ENCODE data around the gene ROBO1. TPM values are rescaled to one million over a fixed set of nuclear protein-coding genes. Genes with fewer than 3 reads are reported as not detected.

Gene ROBO1
- total RNA-seq, 1 experiment from 2014 or later = 32.2 TPM

DNA sequence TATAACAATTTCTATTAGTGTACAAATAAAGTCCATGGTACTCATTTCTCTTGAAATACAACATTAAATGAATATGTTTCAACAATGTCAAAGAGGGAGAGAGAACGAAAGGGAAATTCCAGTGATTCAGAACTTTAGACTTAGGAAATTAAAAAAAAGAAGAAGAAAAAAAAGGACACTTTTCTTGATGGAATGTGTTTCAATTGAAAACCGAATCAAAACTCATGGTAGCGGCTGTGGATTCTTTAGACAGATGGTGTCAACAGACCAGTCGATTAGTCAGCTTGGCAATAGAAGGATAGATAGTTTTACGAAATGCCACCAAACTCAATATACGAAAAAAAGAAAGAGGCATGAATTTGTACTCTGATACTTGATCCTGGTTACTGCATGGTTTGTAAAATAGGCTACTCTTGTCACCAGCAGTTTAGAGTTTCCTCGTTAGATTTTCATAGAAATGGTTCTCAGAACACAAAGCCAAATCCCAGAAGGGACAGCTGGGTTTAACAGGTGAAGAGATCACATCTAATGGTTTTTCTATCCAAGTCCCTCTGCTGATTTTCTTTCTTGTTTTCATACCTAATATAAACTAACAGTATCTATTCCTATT is 793.5 kb downstream of the ROBO1 start:
- intact Hi-C loops (cut with micrococcal nuclease) = loop anchor here (10.0 kb wide), 1 partner anchor 239 kb away; no protein-coding TSS in a partner anchor
- H3K27ac Mint-ChIP-seq (ENCODE audit: low read depth, unreplicated experiment) = no peak overlapping the region
- no peak for TF ChIP-seq CTCF (IDR thresholded peaks at IDR 0.05; ENCODE audit: unreplicated experiment)
- DNase-seq (ENCODE audit: unreplicated experiment) = no peak
- H3K27me3 Mint-ChIP-seq (ENCODE audit: insufficient read depth, unreplicated experiment) = no peaks in the 10 kb centered on the region
- BruUV-seq (replicated peaks) = no TSS peak
- H3K4me3 Mint-ChIP-seq (ENCODE audit: unreplicated experiment) = no peak overlapping the region
- ChIA-PET CTCF (interaction anchor here (0.7 to 1.2 kb wide), 3 partner anchors 100 to 314 kb away, joined by 3 to 6 read pairs (median 3); no protein-coding TSS in a partner anchor), POLR2A (interaction anchor here (0.7 to 1.6 kb wide), 3 partner anchors 19 to 308 kb away, joined by 3 to 6 read pairs (median 3); no protein-coding TSS in a partner anchor)
- peaks cover 5% of the 10 kb centered on the region for H3K4me1 Mint-ChIP-seq (ENCODE audit: insufficient read depth, unreplicated experiment)
- H3K36me3 Mint-ChIP-seq (ENCODE audit: insufficient read depth, unreplicated experiment) = no peaks in the 10 kb centered on the region
- H3K9me3 Mint-ChIP-seq (ENCODE audit: unreplicated experiment) = no peaks in the 10 kb centered on the region

DNA sequence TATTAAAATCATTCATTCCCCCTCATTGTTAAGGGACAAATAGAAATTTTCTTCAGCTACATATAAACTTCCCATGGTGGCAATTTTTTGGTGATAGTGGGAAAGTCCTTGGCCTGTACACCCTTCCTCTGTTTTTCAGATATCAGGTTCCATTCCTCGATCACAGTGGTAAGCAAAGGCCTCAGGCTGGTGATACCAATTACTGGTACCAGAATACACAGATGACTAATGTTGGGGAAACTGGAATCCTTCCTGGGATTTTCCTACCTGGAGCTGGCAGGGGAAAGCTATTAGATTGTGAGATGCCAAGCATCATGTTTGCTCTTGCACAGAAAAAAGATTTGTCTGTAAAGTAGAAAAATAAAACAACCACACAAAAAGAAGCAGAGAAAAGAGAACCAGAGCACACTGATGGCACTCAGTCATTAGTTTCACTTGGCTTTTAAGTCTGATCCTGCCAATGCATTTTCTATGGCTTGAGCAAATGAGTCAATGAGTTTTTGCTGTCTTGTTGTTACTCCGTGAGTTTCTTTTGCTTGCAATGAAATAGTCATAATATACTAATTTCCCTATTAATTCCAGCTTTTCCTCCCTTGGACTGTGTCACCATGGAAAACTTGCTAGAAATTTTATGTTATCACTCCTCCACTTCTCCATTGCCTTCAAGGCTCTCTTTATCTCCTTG is 795.0 kb downstream of the ROBO1 start:
- peak; percentile 50 for DNase-seq (ENCODE audit: unreplicated experiment)
- no peak overlapping the region for H3K27ac Mint-ChIP-seq (ENCODE audit: low read depth, unreplicated experiment)
- peaks cover 5% of the 10 kb centered on the region for H3K4me1 Mint-ChIP-seq (ENCODE audit: insufficient read depth, unreplicated experiment)
- TF ChIP-seq CTCF (IDR thresholded peaks at IDR 0.05; ENCODE audit: unreplicated experiment) = no peak
- ChIA-PET POLR2A (interaction anchor here (0.8 to 1.5 kb wide), 6 partner anchors 18 to 312 kb away, joined by 3 to 5 read pairs (median 4); no protein-coding TSS in a partner anchor), CTCF (interaction anchor here (0.6 to 1.9 kb wide), 7 partner anchors 13 to 310 kb away, joined by 3 to 6 read pairs (median 3); no protein-coding TSS in a partner anchor)
- intact Hi-C loops (cut with micrococcal nuclease) = loop anchor here (10.0 kb wide), 1 partner anchor 238 kb away; no protein-coding TSS in a partner anchor
- H3K36me3 Mint-ChIP-seq (ENCODE audit: insufficient read depth, unreplicated experiment) = no peaks in the 10 kb centered on the region
- no peaks in the 10 kb centered on the region for H3K27me3 Mint-ChIP-seq (ENCODE audit: insufficient read depth, unreplicated experiment)
- H3K4me3 Mint-ChIP-seq (ENCODE audit: unreplicated experiment) = no peak overlapping the region
- no peaks in the 10 kb centered on the region for H3K9me3 Mint-ChIP-seq (ENCODE audit: unreplicated experiment)
- no TSS peak for BruUV-seq (replicated peaks)

DNA sequence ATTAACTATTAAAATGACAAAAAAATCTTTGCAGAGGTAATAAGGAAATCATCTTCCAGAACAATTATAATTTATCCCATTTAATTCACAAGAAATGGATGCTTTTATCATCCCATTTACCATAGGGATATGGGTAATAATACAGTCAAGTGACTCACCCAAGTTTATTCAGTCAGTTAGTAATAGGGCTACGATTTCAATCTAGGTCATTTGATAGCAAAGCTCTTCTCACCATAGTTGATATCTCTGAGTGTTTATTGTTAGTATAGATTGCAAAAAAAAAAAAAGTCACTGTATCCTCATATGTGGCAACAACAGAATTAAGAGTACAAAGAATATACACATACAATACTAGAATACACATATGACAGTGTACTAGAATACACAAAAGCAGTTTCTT is 797.1 kb downstream of the ROBO1 start:
- DNase-seq (ENCODE audit: unreplicated experiment) = no peak
- ChIA-PET POLR2A (interaction anchor here (0.8 kb wide), 1 partner anchor 145 kb away, joined by 3 read pairs; no protein-coding TSS in a partner anchor), CTCF (interaction anchor here (0.7 kb wide), 1 partner anchor 547 kb away, joined by 3 read pairs; no protein-coding TSS in a partner anchor)
- no peaks in the 10 kb centered on the region for H3K9me3 Mint-ChIP-seq (ENCODE audit: unreplicated experiment)
- no peaks in the 10 kb centered on the region for H3K36me3 Mint-ChIP-seq (ENCODE audit: insufficient read depth, unreplicated experiment)
- intact Hi-C loops (cut with micrococcal nuclease) = loop anchor here (10.0 kb wide), 1 partner anchor 236 kb away; no protein-coding TSS in a partner anchor
- peaks cover 13% of the 10 kb centered on the region for H3K4me1 Mint-ChIP-seq (ENCODE audit: insufficient read depth, unreplicated experiment)
- no TSS peak for BruUV-seq (replicated peaks)
- TF ChIP-seq CTCF (IDR thresholded peaks at IDR 0.05; ENCODE audit: unreplicated experiment) = no peak
- H3K4me3 Mint-ChIP-seq (ENCODE audit: unreplicated experiment) = no peak overlapping the region
- H3K27me3 Mint-ChIP-seq (ENCODE audit: insufficient read depth, unreplicated experiment) = no peaks in the 10 kb centered on the region
- no peak overlapping the region for H3K27ac Mint-ChIP-seq (ENCODE audit: low read depth, unreplicated experiment)

DNA sequence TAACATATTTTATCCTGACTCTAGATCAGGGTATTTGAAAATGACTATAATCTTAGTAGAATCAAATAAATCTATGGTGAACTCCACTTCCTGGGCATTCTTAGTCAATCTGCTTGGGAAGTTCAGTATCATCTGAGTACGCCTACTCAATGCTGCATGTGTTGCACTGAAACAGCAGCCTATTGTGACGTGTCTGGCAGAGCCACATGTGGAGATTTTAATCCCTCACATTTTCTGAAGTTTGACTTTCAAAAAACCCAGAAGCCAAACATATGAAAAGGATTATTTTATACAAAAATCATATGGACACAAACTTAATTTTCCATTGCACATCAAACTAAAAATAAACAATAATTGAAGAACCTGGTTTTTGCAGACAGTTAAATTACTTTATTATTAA is 798.3 kb downstream of the ROBO1 start:
- no peaks in the 10 kb centered on the region for H3K36me3 Mint-ChIP-seq (ENCODE audit: insufficient read depth, unreplicated experiment)
- POLR2A ChIA-PET = interaction anchor here (0.9 kb wide), 1 partner anchor 18 kb away, joined by 4 read pairs; no protein-coding TSS in a partner anchor
- H3K4me3 Mint-ChIP-seq (ENCODE audit: unreplicated experiment) = no peak overlapping the region
- H3K4me1 Mint-ChIP-seq (ENCODE audit: insufficient read depth, unreplicated experiment) = peaks cover 13% of the 10 kb centered on the region
- TF ChIP-seq CTCF (IDR thresholded peaks at IDR 0.05; ENCODE audit: unreplicated experiment) = no peak
- BruUV-seq (replicated peaks) = no TSS peak
- CTCF ChIA-PET = interaction anchor here (0.8 to 1.2 kb wide), 2 partner anchors 8 to 24 kb away, joined by 3 read pairs; no protein-coding TSS in a partner anchor
- no peak for DNase-seq (ENCODE audit: unreplicated experiment)
- no peaks in the 10 kb centered on the region for H3K9me3 Mint-ChIP-seq (ENCODE audit: unreplicated experiment)
- no peaks in the 10 kb centered on the region for H3K27me3 Mint-ChIP-seq (ENCODE audit: insufficient read depth, unreplicated experiment)
- intact Hi-C loops (cut with micrococcal nuclease) = no loop called here
- H3K27ac Mint-ChIP-seq (ENCODE audit: low read depth, unreplicated experiment) = no peak overlapping the region

All from MCF 10A (cell line).